ENCODE results near the gene ITGAD.

DNA sequence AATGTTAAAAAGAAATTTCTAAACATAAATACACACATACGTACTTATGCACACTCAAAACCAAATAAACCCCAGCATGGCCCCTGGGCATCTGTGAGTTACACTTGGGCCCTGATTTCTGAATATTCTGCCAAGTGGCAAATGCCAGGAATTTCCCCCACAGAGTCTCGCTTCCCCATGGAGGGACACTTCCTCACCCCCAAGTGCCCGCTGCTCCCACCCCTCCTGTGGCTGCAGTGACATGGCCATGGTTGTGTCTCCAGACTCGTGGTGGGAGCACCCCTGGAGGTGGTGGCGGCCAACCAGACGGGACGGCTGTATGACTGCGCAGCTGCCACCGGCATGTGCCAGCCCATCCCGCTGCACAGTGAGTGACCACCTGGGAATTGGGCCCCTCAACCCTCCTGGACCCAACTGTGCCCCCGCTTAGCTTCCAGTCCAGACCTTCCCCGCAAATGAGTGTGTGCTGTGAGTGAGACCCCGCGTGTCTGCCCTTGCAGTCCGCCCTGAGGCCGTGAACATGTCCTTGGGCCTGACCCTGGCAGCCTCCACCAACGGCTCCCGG, 4.0 kb downstream of the ITGAD start:
- TF ChIP-seq, protein P1, sequence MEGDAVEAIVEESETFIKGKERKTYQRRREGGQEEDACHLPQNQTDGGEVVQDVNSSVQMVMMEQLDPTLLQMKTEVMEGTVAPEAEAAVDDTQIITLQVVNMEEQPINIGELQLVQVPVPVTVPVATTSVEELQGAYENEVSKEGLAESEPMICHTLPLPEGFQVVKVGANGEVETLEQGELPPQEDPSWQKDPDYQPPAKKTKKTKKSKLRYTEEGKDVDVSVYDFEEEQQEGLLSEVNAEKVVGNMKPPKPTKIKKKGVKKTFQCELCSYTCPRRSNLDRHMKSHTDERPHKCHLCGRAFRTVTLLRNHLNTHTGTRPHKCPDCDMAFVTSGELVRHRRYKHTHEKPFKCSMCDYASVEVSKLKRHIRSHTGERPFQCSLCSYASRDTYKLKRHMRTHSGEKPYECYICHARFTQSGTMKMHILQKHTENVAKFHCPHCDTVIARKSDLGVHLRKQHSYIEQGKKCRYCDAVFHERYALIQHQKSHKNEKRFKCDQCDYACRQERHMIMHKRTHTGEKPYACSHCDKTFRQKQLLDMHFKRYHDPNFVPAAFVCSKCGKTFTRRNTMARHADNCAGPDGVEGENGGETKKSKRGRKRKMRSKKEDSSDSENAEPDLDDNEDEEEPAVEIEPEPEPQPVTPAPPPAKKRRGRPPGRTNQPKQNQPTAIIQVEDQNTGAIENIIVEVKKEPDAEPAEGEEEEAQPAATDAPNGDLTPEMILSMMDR (conservative IDR thresholded peaks at IDR 0.05; ENCODE audit: low read depth, low read length) = no peak
- no peak for TF ChIP-seq RAD21 (IDR thresholded peaks at IDR 0.05; ENCODE audit: low read length)
- TF ChIP-seq SMC3 (IDR thresholded peaks at IDR 0.05; ENCODE audit: low read depth, low read length) = no peak
- TF ChIP-seq MXI1 (IDR thresholded peaks at IDR 0.05; ENCODE audit: borderline replicate concordance, low read depth, low read length) = no peak
- TF ChIP-seq BHLHE40 (IDR thresholded peaks at IDR 0.05; ENCODE audit: low read depth, low read length) = no peak
- TF ChIP-seq CEBPB (IDR thresholded peaks at IDR 0.05; ENCODE audit: low read depth, low read length) = no peak
- no peak for TF ChIP-seq POLR2A (IDR thresholded peaks at IDR 0.05; ENCODE audit: low read depth, low read length)
